Breast epithelium (tissue), 4 donors: ENCODE measurements around the gene MAD2L1BP. TPM values are rescaled to one million over a fixed set of nuclear protein-coding genes. Genes with fewer than 3 reads are reported as not detected.
"Not testable (repeated sequence)": the region's sequence is repeated elsewhere in the genome, so short reads cannot be mapped to it uniquely, and the experiment has no call there.

ENCODE experiments used
- DNase-seq, 2 donors: peaks; one replicate each; pipeline ENCODE4 v3.0.0-alpha.2; 2019; ENCODE audit warnings: low spot score in 2 of 2
- H3K27ac ChIP-seq, 2 donors: fragments of 200-600 bp; sonication (generic) in 1 of 2; one replicate each; pipeline ENCODE4 v1.5.1; 2016 to 2019; ENCODE audit warnings: mild to moderate bottlenecking in 1 of 2
- H3K27me3 ChIP-seq, 2 donors: fragments of 200-600 bp; sonication (generic) in 1 of 2; one replicate each; pipeline versions ENCODE4 v1.5.1 to v1.6.0; 2017 to 2019; ENCODE audit warnings: control low read depth in 1 of 2, mild to moderate bottlenecking in 1 of 2
- H3K36me3 ChIP-seq: fragments of 200-600 bp; one replicate; pipeline ENCODE4 v1.5.1; 2019
- H3K4me1 ChIP-seq, 2 donors: fragments of 200-600 bp; sonication (generic); one replicate each; pipeline ENCODE4 v1.5.1; 2016 to 2019; ENCODE audit warnings: control low read depth in 1 of 2
- H3K4me3 ChIP-seq, 3 donors: fragments of 200-600 bp; sonication (generic); 1 replicate in 2 of 3; 2 replicates in 1 of 3; pipeline ENCODE4 v1.5.1; 2016 to 2019; ENCODE audit warnings: mild to moderate bottlenecking in 3 of 3, moderate library complexity in 2 of 3
- H3K9me3 ChIP-seq, 2 donors: fragments of 200-600 bp; sonication (generic) in 1 of 2; one replicate each; pipeline ENCODE4 v1.5.1; 2016 to 2019; ENCODE audit warnings: control low read depth in 1 of 2
- CTCF ChIP-seq, 3 donors: fragments of 450-650 bp; IDR thresholded peaks; one replicate each; pipeline ENCODE4 v1.5.1; 2016 to 2017; ENCODE audit warnings: antibody characterized with exemption in 3 of 3, mild to moderate bottlenecking in 3 of 3, moderate library complexity in 3 of 3
- POLR2A ChIP-seq: fragments of 450-650 bp; IDR thresholded peaks from one replicate; pipeline ENCODE4 v1.6.1; 2016; ENCODE audit warnings: antibody characterized with exemption, mild to moderate bottlenecking, moderate library complexity
- POLR2AphosphoS5 ChIP-seq, 3 donors: sonication (generic); formaldehyde crosslinking; IDR thresholded peaks; one replicate each; pipeline ENCODE4 v1.6.1; 2017; ENCODE audit warnings: antibody characterized with exemption in 3 of 3
- intact Hi-C: fragments of 100-400 bp; cut with DNase I; formaldehyde crosslinking; loops from one replicate; pipeline ENCODE4 v1.15.1; 2023; ENCODE audit warnings: low total_unique reads
- total RNA-seq, 3 donors: library from RNA; depleted of rRNA; stranded (reverse); fragments of >200 nt; gene quantifications; one replicate each; pipeline ENCODE4 v1.1.0, GENCODE V29; 2016

MAD2L1BP gene
- total RNA-seq, 3 donors from 2014 or later = 33.4 to 53.0 (median 33.4) TPM

GRCh38 chr6:43645613-43645964 lies 9.9 kb downstream of the MAD2L1BP start:
- Histone ChIP-seq H3K27ac (peak overlapping the region; percentile 71 to 85), H3K27me3 (no peaks in the 10 kb centered on the region)
- intact Hi-C loops = loop anchor here (1.0 kb wide), 1 partner anchor 16 kb away; no protein-coding TSS in a partner anchor

GRCh38 chr6:43647613-43648012 lies 12.0 kb downstream of the MAD2L1BP start:
- Histone ChIP-seq H3K27me3 (no peaks in the 10 kb centered on the region), H3K4me1 (no peaks in the 10 kb centered on the region), H3K4me3 (no peak overlapping the region), H3K9me3 (no peaks in the 10 kb centered on the region), H3K27ac (no peak overlapping the region), H3K36me3 (no peaks in the 10 kb centered on the region)
- TF ChIP-seq CTCF (IDR thresholded peaks at IDR 0.05) = no peak
- TF ChIP-seq POLR2A = no peak
- no peak for TF ChIP-seq POLR2AphosphoS5 (IDR thresholded peaks at IDR 0.05)
- intact Hi-C loops = no loop called here
- no peak for DNase-seq

More at GRCh38 chr6:43645613-43645964, 9.9 kb downstream of the MAD2L1BP start:
- no peaks in the 10 kb centered on the region for H3K9me3 ChIP-seq
- no peak for DNase-seq
- H3K36me3 ChIP-seq = no peaks in the 10 kb centered on the region
- TF ChIP-seq POLR2A (no peak), POLR2AphosphoS5 (IDR thresholded peaks at IDR 0.05) (no peak), CTCF (IDR thresholded peaks at IDR 0.05) (no peak)
- H3K4me3 ChIP-seq = peak overlapping the region; percentile 38 to 74 (median 60)
- no peaks in the 10 kb centered on the region for H3K4me1 ChIP-seq

- DNase-seq = no peak
- TF ChIP-seq POLR2AphosphoS5 (IDR thresholded peaks at IDR 0.05) (no peak), CTCF (IDR thresholded peaks at IDR 0.05) (no peak), POLR2A (no peak)
- Histone ChIP-seq H3K27me3 (no peaks in the 10 kb centered on the region), H3K27ac (no peak overlapping the region), H3K4me1 (no peaks in the 10 kb centered on the region), H3K36me3 (no peaks in the 10 kb centered on the region), H3K4me3 (no peak overlapping the region), H3K9me3 (no peaks in the 10 kb centered on the region)
- intact Hi-C loops = no loop called here
Measured at GRCh38 chr6:43648248-43648647, 12.6 kb downstream of the MAD2L1BP start.

- H3K27me3 ChIP-seq, H3K4me3 ChIP-seq, H3K4me1 ChIP-seq, H3K27ac ChIP-seq, H3K9me3 ChIP-seq, H3K36me3 ChIP-seq, DNase-seq, intact Hi-C loops: not testable (repeated sequence)
Measured at GRCh38 chr6:43652822-43653221, 17.2 kb downstream of the MAD2L1BP start.

- no peak for DNase-seq
- TF ChIP-seq POLR2AphosphoS5 (IDR thresholded peaks at IDR 0.05) = no peak
- TF ChIP-seq POLR2A = no peak
- TF ChIP-seq CTCF (IDR thresholded peaks at IDR 0.05) = no peak
- intact Hi-C loops = no loop called here
- no peaks in the 10 kb centered on the region for H3K36me3 ChIP-seq
- H3K4me3 ChIP-seq = no peak overlapping the region
- H3K4me1 ChIP-seq = no peaks in the 10 kb centered on the region
- no peaks in the 10 kb centered on the region for H3K9me3 ChIP-seq
- no peaks in the 10 kb centered on the region for H3K27me3 ChIP-seq
- H3K27ac ChIP-seq = no peak overlapping the region
Measured at GRCh38 chr6:43657221-43657802, 21.7 kb downstream of the MAD2L1BP start.

- intact Hi-C loops = no loop called here
- H3K36me3 ChIP-seq = no peaks in the 10 kb centered on the region
- no peak for DNase-seq
- TF ChIP-seq CTCF (IDR thresholded peaks at IDR 0.05) (no peak), POLR2AphosphoS5 (IDR thresholded peaks at IDR 0.05) (no peak), POLR2A (no peak)
- no peaks in the 10 kb centered on the region for H3K4me1 ChIP-seq
- H3K9me3 ChIP-seq = no peaks in the 10 kb centered on the region
- no peak overlapping the region for H3K27ac ChIP-seq
- H3K4me3 ChIP-seq = no peak overlapping the region
- H3K27me3 ChIP-seq = no peaks in the 10 kb centered on the region
Measured at GRCh38 chr6:43658161-43658560, 22.5 kb downstream of the MAD2L1BP start.

- H3K4me3 ChIP-seq, DNase-seq, H3K27ac ChIP-seq, H3K36me3 ChIP-seq, H3K9me3 ChIP-seq, H3K27me3 ChIP-seq, H3K4me1 ChIP-seq, intact Hi-C loops: not testable (repeated sequence)
Measured at GRCh38 chr6:43662948-43663347, 27.3 kb downstream of the MAD2L1BP start.
